Kidney epithelial cell (primary cell): ENCODE data around the gene SULT4A1. TPM values are rescaled to one million over a fixed set of nuclear protein-coding genes. Genes with fewer than 3 reads are reported as not detected.

ENCODE experiments used
- DNase-seq: peaks from one replicate; pipeline ENCODE4 v3.0.0-alpha.2; 2010; ENCODE audit warnings: low read depth
- H3K27me3 ChIP-seq: 2 replicates; pipeline ENCODE4 v1.6.0; 2011; ENCODE audit warnings: low read length; ENCODE audit not compliant: control insufficient read depth, insufficient read depth
- H3K36me3 ChIP-seq: 2 replicates; pipeline ENCODE4 v1.5.1; 2011; ENCODE audit warnings: low read length; ENCODE audit not compliant: control insufficient read depth, insufficient read depth
- H3K4me3 ChIP-seq: 2 replicates; pipeline ENCODE4 v1.5.1; 2011; ENCODE audit warnings: low read depth, mild to moderate bottlenecking, control low read depth, low read length
- total RNA-seq: library from RNA; depleted of rRNA; stranded (reverse); fragments of >200 nt; gene quantifications from 2 replicates; pipeline ENCODE4 v1.2.3, GENCODE V29; 2015
- TF ChIP-seq, protein P1 (sequence below): IDR thresholded peaks from 2 replicates; pipeline ENCODE4 v1.5.1; 2011; ENCODE audit warnings: mild to moderate bottlenecking, moderate library complexity, low read length, control low read depth, inconsistent platforms; ENCODE audit not compliant: insufficient read depth, poor library complexity, severe bottlenecking

SULT4A1 gene
- total RNA-seq, 1 donor from 2014 or later = 1.8 TPM

DNA sequence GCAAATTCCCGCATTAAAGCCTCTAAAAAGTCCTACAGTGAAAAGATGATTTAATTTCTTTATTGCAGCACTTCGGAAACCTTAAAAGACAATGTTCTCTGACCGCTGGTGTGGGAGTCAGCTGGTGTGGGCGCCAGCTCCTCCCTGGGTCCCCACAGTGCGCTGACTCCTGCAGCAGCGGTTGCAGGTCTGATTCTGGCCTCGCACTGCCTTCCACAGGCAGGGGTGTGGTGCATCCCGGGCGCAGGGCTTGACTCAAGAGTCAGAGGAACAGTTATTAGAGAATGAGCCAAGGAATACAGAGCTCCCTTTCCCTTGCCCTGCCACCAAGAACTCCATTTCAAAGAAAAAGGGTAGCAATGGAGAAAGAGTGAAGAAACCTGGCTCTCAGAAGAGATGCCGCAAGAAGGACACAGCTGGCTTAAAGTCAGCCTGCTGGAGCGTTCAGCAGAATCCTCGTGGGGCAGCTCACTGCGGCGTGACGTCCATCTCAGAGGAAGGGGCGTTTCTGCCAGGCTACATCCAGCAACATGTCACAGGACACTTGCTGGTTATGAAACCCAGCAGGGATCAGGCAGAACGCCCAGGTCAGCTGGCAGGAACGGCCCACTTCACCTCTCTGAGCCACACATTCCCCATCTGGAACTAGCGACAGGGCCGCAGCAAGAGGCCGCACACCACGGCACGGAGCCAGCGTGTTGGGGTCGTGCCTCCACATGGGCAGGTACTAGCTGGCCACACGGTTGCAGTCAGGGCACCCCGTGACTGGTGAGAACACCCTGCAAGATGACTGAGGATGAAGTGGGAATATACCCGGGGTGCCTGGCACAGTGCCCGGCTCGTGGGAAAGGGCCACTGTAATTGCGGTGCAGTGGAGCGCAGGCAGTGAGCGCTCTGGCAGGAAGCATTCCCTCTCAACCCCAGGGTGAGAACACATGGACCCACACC, 32.1 kb downstream of the SULT4A1 start:
- Histone ChIP-seq H3K36me3 (no peaks in the 10 kb centered on the region), H3K4me3 (no peak overlapping the region), H3K27me3 (peaks cover 15% of the 10 kb centered on the region)
- TF ChIP-seq, protein P1, sequence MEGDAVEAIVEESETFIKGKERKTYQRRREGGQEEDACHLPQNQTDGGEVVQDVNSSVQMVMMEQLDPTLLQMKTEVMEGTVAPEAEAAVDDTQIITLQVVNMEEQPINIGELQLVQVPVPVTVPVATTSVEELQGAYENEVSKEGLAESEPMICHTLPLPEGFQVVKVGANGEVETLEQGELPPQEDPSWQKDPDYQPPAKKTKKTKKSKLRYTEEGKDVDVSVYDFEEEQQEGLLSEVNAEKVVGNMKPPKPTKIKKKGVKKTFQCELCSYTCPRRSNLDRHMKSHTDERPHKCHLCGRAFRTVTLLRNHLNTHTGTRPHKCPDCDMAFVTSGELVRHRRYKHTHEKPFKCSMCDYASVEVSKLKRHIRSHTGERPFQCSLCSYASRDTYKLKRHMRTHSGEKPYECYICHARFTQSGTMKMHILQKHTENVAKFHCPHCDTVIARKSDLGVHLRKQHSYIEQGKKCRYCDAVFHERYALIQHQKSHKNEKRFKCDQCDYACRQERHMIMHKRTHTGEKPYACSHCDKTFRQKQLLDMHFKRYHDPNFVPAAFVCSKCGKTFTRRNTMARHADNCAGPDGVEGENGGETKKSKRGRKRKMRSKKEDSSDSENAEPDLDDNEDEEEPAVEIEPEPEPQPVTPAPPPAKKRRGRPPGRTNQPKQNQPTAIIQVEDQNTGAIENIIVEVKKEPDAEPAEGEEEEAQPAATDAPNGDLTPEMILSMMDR = no peak
- DNase-seq = no peak

DNA sequence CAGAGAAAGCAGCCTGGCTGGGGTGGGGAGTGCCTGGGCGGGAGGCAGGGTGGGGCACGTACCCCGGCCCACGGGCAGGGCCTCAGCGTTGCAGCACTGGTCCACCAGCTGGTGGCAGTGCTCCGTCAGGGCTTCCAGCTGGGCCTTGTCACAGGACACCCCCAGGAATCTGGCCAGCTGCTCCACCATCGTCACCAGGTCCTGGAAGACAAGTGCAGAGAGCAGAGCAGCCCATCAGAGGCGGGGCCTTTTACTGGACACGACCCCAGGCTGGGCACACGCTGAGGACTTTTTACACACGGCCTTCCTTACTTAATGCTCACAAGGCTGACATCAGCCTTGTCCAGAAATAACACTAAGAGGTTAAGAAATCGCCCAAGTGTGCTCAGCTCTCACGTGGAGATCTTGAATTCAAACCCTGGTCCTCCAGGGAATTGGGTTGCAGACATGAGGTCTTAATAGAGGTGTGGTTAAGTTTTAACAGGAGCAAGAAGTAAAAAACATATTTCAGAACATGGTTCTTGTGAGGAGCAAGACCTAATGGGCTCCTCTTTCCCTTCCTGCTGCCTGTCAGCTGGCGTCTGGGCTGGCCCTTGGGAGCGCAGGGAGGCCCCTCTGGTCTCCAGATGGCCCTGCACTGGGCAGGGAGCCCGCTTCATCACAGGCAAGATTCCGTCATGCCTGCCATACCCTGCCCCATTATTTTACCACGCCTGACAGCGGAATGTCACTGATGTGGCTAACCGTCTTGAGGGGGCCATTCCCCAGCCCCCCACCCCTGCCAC, 33.1 kb downstream of the SULT4A1 start:
- TF ChIP-seq, protein P1 = no peak
- no peak overlapping the region for H3K4me3 ChIP-seq
- peaks cover 12% of the 10 kb centered on the region for H3K27me3 ChIP-seq
- no peak for DNase-seq
- no peaks in the 10 kb centered on the region for H3K36me3 ChIP-seq

GRCh38 chr22:43828725-43828997, 33.7 kb downstream of the SULT4A1 start:
- DNase-seq = no peak
- Histone ChIP-seq H3K27me3 (peaks cover 9% of the 10 kb centered on the region), H3K36me3 (no peaks in the 10 kb centered on the region), H3K4me3 (no peak overlapping the region)
- TF ChIP-seq, protein P1 = no peak

- Histone ChIP-seq H3K4me3 (no peak overlapping the region), H3K27me3 (peaks cover 7% of the 10 kb centered on the region), H3K36me3 (no peaks in the 10 kb centered on the region)
- TF ChIP-seq, protein P1 = no peak
- DNase-seq = no peak
Measured at GRCh38 chr22:43827926-43828724, 34.2 kb downstream of the SULT4A1 start.

- Histone ChIP-seq H3K27me3 (peaks cover 2% of the 10 kb centered on the region), H3K4me3 (no peak overlapping the region), H3K36me3 (no peaks in the 10 kb centered on the region)
- TF ChIP-seq, protein P1 = no peak
- DNase-seq = no peak
Measured at GRCh38 chr22:43827003-43827735, 35.1 kb downstream of the SULT4A1 start.
